Stimulated activated CD8-positive, alpha-beta memory T cell treated with anti-CD3 and anti-CD28 coated beads, Interleukin-12 subunit alpha, Interleukin-12 subunit beta, amount 100 ng/mL, for 24 hours (primary cell): ENCODE measurements around the gene LAMB1.
"Not testable (repeated sequence)": the region's sequence is repeated elsewhere in the genome, so short reads cannot be mapped to it uniquely, and the experiment has no call there.

Experiments used
- DNase-seq: peaks from one replicate; pipeline ENCODE4 v3.0.0-alpha.2; 2020; ENCODE audit errors: extremely low read depth

The LAMB1 gene

GRCh38 chr7:107946451-107946850, 56.5 kb downstream of the LAMB1 start:
- DNase-seq = no peak

- no peak for DNase-seq
Measured at GRCh38 chr7:107945332-107945731, 57.6 kb downstream of the LAMB1 start.

- no peak for DNase-seq
Measured at GRCh38 chr7:107944411-107945169, 58.4 kb downstream of the LAMB1 start.

- no peak for DNase-seq
Measured at GRCh38 chr7:107943018-107943417, 59.9 kb downstream of the LAMB1 start.

- no peak for DNase-seq
Measured at GRCh38 chr7:107940951-107941350, 62.0 kb downstream of the LAMB1 start.

GRCh38 chr7:107939573-107940489, 63.1 kb downstream of the LAMB1 start:
- DNase-seq = no peak

GRCh38 chr7:107938456-107939250, 64.3 kb downstream of the LAMB1 start:
- no peak for DNase-seq

- DNase-seq = no peak
Measured at GRCh38 chr7:107937531-107937930, 65.4 kb downstream of the LAMB1 start.

GRCh38 chr7:107936312-107936711, 66.6 kb downstream of the LAMB1 start:
- DNase-seq = no peak

- no peak for DNase-seq
Measured at GRCh38 chr7:107934991-107935770, 67.8 kb downstream of the LAMB1 start.

GRCh38 chr7:107933386-107934013, 69.5 kb downstream of the LAMB1 start:
- DNase-seq = no peak

- DNase-seq = no peak
Measured at GRCh38 chr7:107932805-107933204, 70.2 kb downstream of the LAMB1 start.

- no peak for DNase-seq
Measured at GRCh38 chr7:107931740-107932515, 71.0 kb downstream of the LAMB1 start.

- DNase-seq = no peak
Measured at GRCh38 chr7:107926481-107926880, 76.5 kb downstream of the LAMB1 start.

GRCh38 chr7:107924841-107925504, 78.0 kb downstream of the LAMB1 start:
- DNase-seq = no peak

- DNase-seq = no peak
Measured at GRCh38 chr7:107922886-107923285, 80.1 kb downstream of the LAMB1 start.

- DNase-seq = not testable (repeated sequence)
Measured at GRCh38 chr7:107921826-107922225, 81.1 kb downstream of the LAMB1 start.

- DNase-seq = no peak
Measured at GRCh38 chr7:107920048-107920772, 82.8 kb downstream of the LAMB1 start.

- DNase-seq = no peak
Measured at GRCh38 chr7:107918948-107919347, 84.0 kb downstream of the LAMB1 start.
